Measurements from ENCODE around the gene RNF215. TPM values are rescaled to one million over a fixed set of nuclear protein-coding genes. Genes with fewer than 3 reads are reported as not detected.

The RNF215 gene
- total and polyA plus RNA-seq, 2 of the 13 experiments (the other 11 are each of a cell fraction or from before 2014, with no cell fraction given) = 5.3 to 6.1 TPM

DNA sequence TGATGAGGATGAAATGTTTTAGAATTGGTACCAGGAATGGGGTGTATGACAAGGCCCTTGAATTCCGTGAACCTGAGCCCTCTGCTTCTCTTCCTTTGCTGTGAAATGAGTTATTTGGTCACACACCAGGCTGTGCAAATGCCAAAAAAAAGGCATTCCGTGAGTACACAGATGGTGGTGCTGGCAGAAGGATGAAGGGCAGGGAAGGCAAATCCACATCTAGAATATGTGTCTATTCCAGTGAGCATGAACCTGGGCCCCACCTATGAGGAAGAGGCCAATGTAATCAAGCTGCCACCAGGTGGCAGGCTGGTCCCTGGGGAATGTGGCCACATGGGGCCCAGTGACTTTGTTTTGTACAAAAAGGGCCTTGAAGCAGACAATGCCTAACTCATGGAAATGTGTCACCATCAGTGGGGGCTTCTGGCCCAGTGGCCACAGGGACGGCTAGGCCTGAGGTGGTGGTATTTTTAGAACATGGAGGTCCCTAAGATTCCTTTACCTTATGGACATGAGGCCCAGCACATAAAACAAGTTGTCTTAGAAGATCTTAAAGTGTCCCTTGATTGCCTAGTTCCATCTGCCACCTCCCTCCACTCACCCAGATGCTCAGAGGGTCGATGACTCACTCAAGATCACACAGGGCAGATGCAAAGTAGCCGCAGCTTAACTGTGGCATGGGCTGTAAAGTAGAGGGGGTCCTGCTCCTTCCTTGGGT, 3.9 kb upstream of the RNF215 start (continued):
- TF ChIP-seq, protein P1, sequence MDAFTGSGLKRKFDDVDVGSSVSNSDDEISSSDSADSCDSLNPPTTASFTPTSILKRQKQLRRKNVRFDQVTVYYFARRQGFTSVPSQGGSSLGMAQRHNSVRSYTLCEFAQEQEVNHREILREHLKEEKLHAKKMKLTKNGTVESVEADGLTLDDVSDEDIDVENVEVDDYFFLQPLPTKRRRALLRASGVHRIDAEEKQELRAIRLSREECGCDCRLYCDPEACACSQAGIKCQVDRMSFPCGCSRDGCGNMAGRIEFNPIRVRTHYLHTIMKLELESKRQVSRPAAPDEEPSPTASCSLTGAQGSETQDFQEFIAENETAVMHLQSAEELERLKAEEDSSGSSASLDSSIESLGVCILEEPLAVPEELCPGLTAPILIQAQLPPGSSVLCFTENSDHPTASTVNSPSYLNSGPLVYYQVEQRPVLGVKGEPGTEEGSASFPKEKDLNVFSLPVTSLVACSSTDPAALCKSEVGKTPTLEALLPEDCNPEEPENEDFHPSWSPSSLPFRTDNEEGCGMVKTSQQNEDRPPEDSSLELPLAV (CRISPR knock-in tag; conservative IDR thresholded peaks at IDR 0.05; ENCODE audit: low read depth) = no peak
- TF ChIP-seq GABPB1 (CRISPR knock-in tag; IDR thresholded peaks at IDR 0.05) (no peak), ZNF550 (CRISPR knock-in tag; IDR thresholded peaks at IDR 0.05; ENCODE audit: borderline replicate concordance) (no peak), PPARG (CRISPR knock-in tag; conservative IDR thresholded peaks at IDR 0.05) (0 out of 2 replicates have a peak, but pooled peaks have one; percentile 21), RXRB (CRISPR knock-in tag; IDR thresholded peaks at IDR 0.05; ENCODE audit: borderline replicate concordance) (peak; percentile 50; the same call in 1 of the 2 replicates), CHD4 (IDR thresholded peaks at IDR 0.05; ENCODE audit: borderline replicate concordance, low read length) (no peak), NR2F6 (IDR thresholded peaks at IDR 0.05) (peak; percentile 32; the same call in 1 of the 2 replicates), NR2F6 (CRISPR knock-in tag; IDR thresholded peaks at IDR 0.05) (no peak; the same call in 1 of the 2 replicates), ZKSCAN5 (CRISPR knock-in tag; IDR thresholded peaks at IDR 0.05) (no peak), HNRNPUL1 (IDR thresholded peaks at IDR 0.05; ENCODE audit: low read depth, low read length) (no peak), ZSCAN20 (CRISPR knock-in tag; IDR thresholded peaks at IDR 0.05; ENCODE audit: borderline replicate concordance) (no peak), ZNF749 (CRISPR knock-in tag; IDR thresholded peaks at IDR 0.05; ENCODE audit: borderline replicate concordance) (no peak), MAZ (IDR thresholded peaks at IDR 0.05; ENCODE audit: borderline replicate concordance, low read depth, low read length) (no peak), MAZ (CRISPR knock-in tag; IDR thresholded peaks at IDR 0.05; ENCODE audit: low read depth) (0 out of 2 replicates have a peak, but pooled peaks have one; percentile 34), FIP1L1 (IDR thresholded peaks at IDR 0.05; ENCODE audit: borderline replicate concordance, insufficient read depth, low read depth, low read length) (no peak), ISL2 (CRISPR knock-in tag; IDR thresholded peaks at IDR 0.05) (no peak), RFXANK (CRISPR knock-in tag; IDR thresholded peaks at IDR 0.05) (no peak)
- TF ChIP-seq, protein P2, sequence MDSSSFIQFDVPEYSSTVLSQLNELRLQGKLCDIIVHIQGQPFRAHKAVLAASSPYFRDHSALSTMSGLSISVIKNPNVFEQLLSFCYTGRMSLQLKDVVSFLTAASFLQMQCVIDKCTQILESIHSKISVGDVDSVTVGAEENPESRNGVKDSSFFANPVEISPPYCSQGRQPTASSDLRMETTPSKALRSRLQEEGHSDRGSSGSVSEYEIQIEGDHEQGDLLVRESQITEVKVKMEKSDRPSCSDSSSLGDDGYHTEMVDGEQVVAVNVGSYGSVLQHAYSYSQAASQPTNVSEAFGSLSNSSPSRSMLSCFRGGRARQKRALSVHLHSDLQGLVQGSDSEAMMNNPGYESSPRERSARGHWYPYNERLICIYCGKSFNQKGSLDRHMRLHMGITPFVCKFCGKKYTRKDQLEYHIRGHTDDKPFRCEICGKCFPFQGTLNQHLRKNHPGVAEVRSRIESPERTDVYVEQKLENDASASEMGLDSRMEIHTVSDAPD (CRISPR knock-in tag; IDR thresholded peaks at IDR 0.05) = no peak
- TF ChIP-seq, protein P3, sequence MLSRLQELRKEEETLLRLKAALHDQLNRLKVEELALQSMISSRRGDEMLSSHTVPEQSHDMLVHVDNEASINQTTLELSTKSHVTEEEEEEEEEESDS (CRISPR knock-in tag; IDR thresholded peaks at IDR 0.05; ENCODE audit: borderline replicate concordance) = no peak
- TF ChIP-seq, protein P4, sequence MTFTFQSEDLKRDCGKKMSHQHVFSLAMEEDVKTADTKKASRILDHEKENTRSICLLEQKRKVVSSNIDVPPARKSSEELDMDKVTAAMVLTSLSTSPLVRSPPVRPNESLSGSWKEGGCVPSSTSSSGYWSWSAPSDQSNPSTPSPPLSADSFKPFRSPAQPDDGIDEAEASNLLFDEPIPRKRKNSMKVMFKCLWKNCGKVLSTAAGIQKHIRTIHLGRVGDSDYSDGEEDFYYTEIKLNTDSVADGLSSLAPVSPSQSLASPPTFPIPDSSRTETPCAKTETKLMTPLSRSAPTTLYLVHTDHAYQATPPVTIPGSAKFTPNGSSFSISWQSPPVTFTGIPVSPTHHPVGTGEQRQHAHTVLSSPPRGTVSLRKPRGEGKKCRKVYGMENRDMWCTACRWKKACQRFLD (CRISPR knock-in tag; IDR thresholded peaks at IDR 0.05; ENCODE audit: borderline replicate concordance) = no peak
- TF ChIP-seq, protein P5, sequence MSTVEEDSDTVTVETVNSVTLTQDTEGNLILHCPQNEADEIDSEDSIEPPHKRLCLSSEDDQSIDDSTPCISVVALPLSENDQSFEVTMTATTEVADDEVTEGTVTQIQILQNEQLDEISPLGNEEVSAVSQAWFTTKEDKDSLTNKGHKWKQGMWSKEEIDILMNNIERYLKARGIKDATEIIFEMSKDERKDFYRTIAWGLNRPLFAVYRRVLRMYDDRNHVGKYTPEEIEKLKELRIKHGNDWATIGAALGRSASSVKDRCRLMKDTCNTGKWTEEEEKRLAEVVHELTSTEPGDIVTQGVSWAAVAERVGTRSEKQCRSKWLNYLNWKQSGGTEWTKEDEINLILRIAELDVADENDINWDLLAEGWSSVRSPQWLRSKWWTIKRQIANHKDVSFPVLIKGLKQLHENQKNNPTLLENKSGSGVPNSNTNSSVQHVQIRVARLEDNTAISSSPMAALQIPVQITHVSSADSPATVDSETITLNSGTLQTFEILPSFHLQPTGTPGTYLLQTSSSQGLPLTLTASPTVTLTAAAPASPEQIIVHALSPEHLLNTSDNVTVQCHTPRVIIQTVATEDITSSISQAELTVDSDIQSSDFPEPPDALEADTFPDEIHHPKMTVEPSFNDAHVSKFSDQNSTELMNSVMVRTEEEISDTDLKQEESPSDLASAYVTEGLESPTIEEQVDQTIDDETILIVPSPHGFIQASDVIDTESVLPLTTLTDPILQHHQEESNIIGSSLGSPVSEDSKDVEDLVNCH (CRISPR knock-in tag; IDR thresholded peaks at IDR 0.05) = no peak
